ENCODE measurements around the gene CA4.
"Not testable (repeated sequence)": the region's sequence is repeated elsewhere in the genome, so short reads cannot be mapped to it uniquely, and the experiment has no call there.

Gene CA4
- 0 to 0.03 (median 0) reads per million in 9 experiments for total RNA-seq

- peaks cover 3% of the 10 kb centered on the region for H3K36me3 Mint-ChIP-seq (ENCODE audit: insufficient read depth)
- peaks cover 60 to 96% of the 10 kb centered on the region in 2 donors for H3K27me3 Mint-ChIP-seq
- ATAC-seq (replicated peaks) (no peak), DNase-seq (no peak)
- peaks cover 8 to 16% of the 10 kb centered on the region in 2 donors for H3K4me1 Mint-ChIP-seq (ENCODE audit: low read depth in 2 of 2)
- no peak within 1 kb of the TSS for H3K27ac Mint-ChIP-seq
- H3K9me3 Mint-ChIP-seq = no peaks in the 10 kb centered on the region
- H3K4me3 Mint-ChIP-seq = peak within 1 kb of the TSS; percentile 63 to 69
Measured at GRCh38 chr17:60149691-60150582, at the start of gene CA4. Gene CA4 (plus strand): TSS chr17:60149973. CDS start chr17:60150035, 62 bp downstream.

- H3K9me3 Mint-ChIP-seq; DNase-seq; H3K4me3 Mint-ChIP-seq; ATAC-seq (replicated peaks); H3K36me3 Mint-ChIP-seq (ENCODE audit: insufficient read depth); H3K4me1 Mint-ChIP-seq (ENCODE audit: low read depth in 2 of 2); H3K27ac Mint-ChIP-seq: not testable (repeated sequence)
- peaks cover 44 to 54% of the 10 kb centered on the region in 2 donors for H3K27me3 Mint-ChIP-seq
Measured at GRCh38 chr17:60100577-60100976, 49.2 kb upstream of the CA4 start.

GRCh38 chr17:60102015-60102631 lies 47.6 kb upstream of the CA4 start:
- not testable (repeated sequence) for H3K36me3 Mint-ChIP-seq (ENCODE audit: insufficient read depth); H3K9me3 Mint-ChIP-seq; ATAC-seq (replicated peaks); DNase-seq; H3K4me1 Mint-ChIP-seq (ENCODE audit: low read depth in 2 of 2); H3K27ac Mint-ChIP-seq
- peaks cover 49 to 56% of the 10 kb centered on the region in 2 donors for H3K27me3 Mint-ChIP-seq
- peak overlapping the region; percentile 3 to 51 for H3K4me3 Mint-ChIP-seq

- no peaks in the 10 kb centered on the region for H3K9me3 Mint-ChIP-seq
- peaks cover 51 to 56% of the 10 kb centered on the region in 2 donors for H3K27me3 Mint-ChIP-seq
- DNase-seq (peak in 2 of 3 experiments; percentile 6 to 15), ATAC-seq (replicated peaks) (peak; percentile 80)
- peak overlapping the region; percentile 3 to 51 for H3K4me3 Mint-ChIP-seq
- H3K27ac Mint-ChIP-seq = no peak overlapping the region
- peaks cover 4% of the 10 kb centered on the region in 2 donors for H3K4me1 Mint-ChIP-seq (ENCODE audit: low read depth in 2 of 2)
- H3K36me3 Mint-ChIP-seq (ENCODE audit: insufficient read depth) = peaks cover 4% of the 10 kb centered on the region
Measured at GRCh38 chr17:60102632-60103096, 47.1 kb upstream of the CA4 start.

- H3K27me3 Mint-ChIP-seq = peaks cover 40 to 54% of the 10 kb centered on the region in 2 donors
- no peak for DNase-seq
Measured at GRCh38 chr17:60103957-60104356, 45.8 kb upstream of the CA4 start.

GRCh38 chr17:60106340-60107059 lies 43.3 kb upstream of the CA4 start:
- Mint-ChIP-seq H3K4me1 (ENCODE audit: low read depth in 2 of 2) (peaks cover 4% of the 10 kb centered on the region in 2 donors), H3K27me3 (peaks cover 50 to 70% of the 10 kb centered on the region in 2 donors), H3K27ac (no peak overlapping the region), H3K36me3 (ENCODE audit: insufficient read depth) (peaks cover 7% of the 10 kb centered on the region), H3K4me3 (no peak overlapping the region), H3K9me3 (no peaks in the 10 kb centered on the region)
- DNase-seq (no peak), ATAC-seq (replicated peaks) (no peak)

More at GRCh38 chr17:60103957-60104356, 45.8 kb upstream of the CA4 start:
- ATAC-seq (replicated peaks) = no peak
- H3K27ac Mint-ChIP-seq = no peak overlapping the region
- peaks cover 4% of the 10 kb centered on the region in 2 donors for H3K4me1 Mint-ChIP-seq (ENCODE audit: low read depth in 2 of 2)
- H3K36me3 Mint-ChIP-seq (ENCODE audit: insufficient read depth) = peaks cover 4% of the 10 kb centered on the region
- no peak overlapping the region for H3K4me3 Mint-ChIP-seq
- H3K9me3 Mint-ChIP-seq = no peaks in the 10 kb centered on the region

GRCh38 chr17:60107526-60108257 lies 42.1 kb upstream of the CA4 start:
- Mint-ChIP-seq H3K4me3 (no peak overlapping the region), H3K4me1 (ENCODE audit: low read depth in 2 of 2) (no peaks in the 10 kb centered on the region), H3K27ac (no peak overlapping the region), H3K36me3 (ENCODE audit: insufficient read depth) (peaks cover 7% of the 10 kb centered on the region), H3K9me3 (no peaks in the 10 kb centered on the region), H3K27me3 (peaks cover 42 to 60% of the 10 kb centered on the region in 2 donors)
- no peak for ATAC-seq (replicated peaks)
- DNase-seq = no peak

- H3K4me1 Mint-ChIP-seq (ENCODE audit: low read depth in 2 of 2); ATAC-seq (replicated peaks); DNase-seq; H3K4me3 Mint-ChIP-seq; H3K27ac Mint-ChIP-seq; H3K9me3 Mint-ChIP-seq; H3K36me3 Mint-ChIP-seq (ENCODE audit: insufficient read depth): not testable (repeated sequence)
- peaks cover 36 to 54% of the 10 kb centered on the region in 2 donors for H3K27me3 Mint-ChIP-seq
Measured at GRCh38 chr17:60108309-60108708, 41.5 kb upstream of the CA4 start.

- H3K9me3 Mint-ChIP-seq = no peaks in the 10 kb centered on the region
- peaks cover 32 to 50% of the 10 kb centered on the region in 2 donors for H3K27me3 Mint-ChIP-seq
- no peak overlapping the region for H3K4me3 Mint-ChIP-seq
- no peaks in the 10 kb centered on the region for H3K4me1 Mint-ChIP-seq (ENCODE audit: low read depth in 2 of 2)
- H3K36me3 Mint-ChIP-seq (ENCODE audit: insufficient read depth) = peaks cover 7% of the 10 kb centered on the region
- ATAC-seq (replicated peaks) (no peak), DNase-seq (no peak)
- no peak overlapping the region for H3K27ac Mint-ChIP-seq
Measured at GRCh38 chr17:60108712-60109111, 41.1 kb upstream of the CA4 start.

GRCh38 chr17:60109161-60109560 lies 40.6 kb upstream of the CA4 start:
- Mint-ChIP-seq H3K27me3 (peaks cover 27 to 45% of the 10 kb centered on the region in 2 donors), H3K36me3 (ENCODE audit: insufficient read depth) (peaks cover 7% of the 10 kb centered on the region), H3K4me1 (ENCODE audit: low read depth in 2 of 2) (no peaks in the 10 kb centered on the region), H3K27ac (no peak overlapping the region), H3K4me3 (no peak overlapping the region), H3K9me3 (no peaks in the 10 kb centered on the region)
- DNase-seq = no peak
- ATAC-seq (replicated peaks) = no peak

- Mint-ChIP-seq H3K9me3 (no peaks in the 10 kb centered on the region), H3K27ac (no peak overlapping the region), H3K4me1 (ENCODE audit: low read depth in 2 of 2) (no peaks in the 10 kb centered on the region), H3K4me3 (no peak overlapping the region), H3K27me3 (peaks cover 27 to 44% of the 10 kb centered on the region in 2 donors), H3K36me3 (ENCODE audit: insufficient read depth) (peaks cover 7% of the 10 kb centered on the region)
- DNase-seq (no peak), ATAC-seq (replicated peaks) (no peak)
Measured at GRCh38 chr17:60110586-60110985, 39.2 kb upstream of the CA4 start.

GRCh38 chr17:60111661-60112060 lies 38.1 kb upstream of the CA4 start:
- H3K27ac Mint-ChIP-seq; H3K4me3 Mint-ChIP-seq; H3K36me3 Mint-ChIP-seq (ENCODE audit: insufficient read depth); H3K4me1 Mint-ChIP-seq (ENCODE audit: low read depth in 2 of 2); H3K9me3 Mint-ChIP-seq; DNase-seq: not testable (repeated sequence)
- ATAC-seq (replicated peaks) = peak; percentile 44
- H3K27me3 Mint-ChIP-seq = peaks cover 19 to 35% of the 10 kb centered on the region in 2 donors

GRCh38 chr17:60115364-60115763 lies 34.4 kb upstream of the CA4 start:
- not testable (repeated sequence) for H3K9me3 Mint-ChIP-seq; ATAC-seq (replicated peaks); H3K27me3 Mint-ChIP-seq; H3K4me3 Mint-ChIP-seq; H3K27ac Mint-ChIP-seq; DNase-seq; H3K4me1 Mint-ChIP-seq (ENCODE audit: low read depth in 2 of 2); H3K36me3 Mint-ChIP-seq (ENCODE audit: insufficient read depth)
